ENCODE results near the gene ABCB6.
A peak's percentile ranks its signal among the peaks of the same experiment; 100 is the strongest.

Gene ABCB6

DNA sequence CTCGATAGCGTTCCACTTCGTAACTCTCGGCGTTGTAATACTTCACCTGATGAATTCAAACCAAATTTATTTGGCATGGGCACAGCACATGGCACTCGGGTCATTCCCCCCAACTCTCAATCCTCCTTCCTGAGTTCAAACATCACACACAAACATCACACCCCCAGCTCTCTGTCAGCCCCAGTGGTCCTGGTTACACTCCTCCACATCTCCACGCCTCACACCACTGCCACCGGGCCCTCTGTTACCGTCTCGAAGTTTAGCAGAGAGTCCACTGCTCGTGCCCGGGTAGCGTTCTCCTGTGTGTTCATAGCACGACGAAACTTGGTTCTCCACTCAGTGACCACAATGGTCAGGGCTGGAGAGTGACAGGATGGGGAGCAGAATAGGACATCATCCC lies 4.6 kb downstream of the ABCB6 start:
- Histone ChIP-seq H3K4me1 (ENCODE audit: control insufficient read depth in 1 of 2, insufficient read depth in 2 of 2, low read length in 2 of 2) (peaks cover 11 to 18% of the 10 kb centered on the region in 2 donors), H3K4me3 (ENCODE audit: low read depth in 1 of 2, low read length in 2 of 2) (no peak overlapping the region), H3K27ac (ENCODE audit: low read depth, low read length) (no peak overlapping the region), H3K27me3 (ENCODE audit: control insufficient read depth in 1 of 2, insufficient read depth in 2 of 2, low read length in 2 of 2) (no peaks in the 10 kb centered on the region), H3K36me3 (ENCODE audit: control insufficient read depth in 1 of 2, insufficient read depth in 2 of 2, low read length in 2 of 2) (peaks cover 9 to 39% of the 10 kb centered on the region in 2 donors), H3K9me3 (ENCODE audit: control insufficient read depth in 1 of 2, low read length in 2 of 2) (no peaks in the 10 kb centered on the region), H3K9ac (ENCODE audit: low read depth in 1 of 2, low read length in 2 of 2) (no peak overlapping the region)

DNA sequence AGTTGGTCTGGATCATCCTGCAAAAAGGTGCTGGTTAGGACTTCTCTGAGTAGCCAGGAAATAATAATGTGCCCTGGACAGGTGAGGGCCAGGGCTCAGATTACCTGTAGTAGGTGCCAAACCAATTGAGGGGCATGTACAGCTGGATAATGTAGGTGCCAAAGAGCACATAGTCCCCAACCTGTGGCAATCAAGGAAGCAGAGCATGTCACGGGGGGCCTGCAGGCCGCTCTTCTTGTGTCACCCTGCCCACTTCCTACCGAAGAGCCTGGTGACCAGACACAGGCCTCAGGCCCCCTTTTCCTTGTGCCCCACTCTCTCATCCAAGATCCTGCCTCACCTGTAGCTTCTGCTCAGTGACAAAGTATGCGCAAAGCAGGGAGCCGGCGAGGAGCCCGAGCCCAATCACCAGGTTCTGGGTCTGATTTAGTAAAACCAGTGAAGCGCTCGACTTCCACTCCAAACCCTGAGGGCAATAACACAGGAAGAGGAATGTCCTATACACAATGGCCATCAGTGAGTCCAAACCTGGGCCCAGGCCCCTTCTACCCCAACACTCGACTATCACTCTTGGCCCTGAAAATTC lies 5.2 kb downstream of the ABCB6 start:
- Histone ChIP-seq H3K4me1 (ENCODE audit: control insufficient read depth in 1 of 2, insufficient read depth in 2 of 2, low read length in 2 of 2) (peaks cover 9 to 17% of the 10 kb centered on the region in 2 donors), H3K9ac (ENCODE audit: low read depth in 1 of 2, low read length in 2 of 2) (no peak overlapping the region), H3K27me3 (ENCODE audit: control insufficient read depth in 1 of 2, insufficient read depth in 2 of 2, low read length in 2 of 2) (no peaks in the 10 kb centered on the region), H3K4me3 (ENCODE audit: low read depth in 1 of 2, low read length in 2 of 2) (no peak overlapping the region), H3K36me3 (ENCODE audit: control insufficient read depth in 1 of 2, insufficient read depth in 2 of 2, low read length in 2 of 2) (peaks cover 9 to 44% of the 10 kb centered on the region in 2 donors), H3K27ac (ENCODE audit: low read depth, low read length) (no peak overlapping the region), H3K9me3 (ENCODE audit: control insufficient read depth in 1 of 2, low read length in 2 of 2) (no peaks in the 10 kb centered on the region)

DNA sequence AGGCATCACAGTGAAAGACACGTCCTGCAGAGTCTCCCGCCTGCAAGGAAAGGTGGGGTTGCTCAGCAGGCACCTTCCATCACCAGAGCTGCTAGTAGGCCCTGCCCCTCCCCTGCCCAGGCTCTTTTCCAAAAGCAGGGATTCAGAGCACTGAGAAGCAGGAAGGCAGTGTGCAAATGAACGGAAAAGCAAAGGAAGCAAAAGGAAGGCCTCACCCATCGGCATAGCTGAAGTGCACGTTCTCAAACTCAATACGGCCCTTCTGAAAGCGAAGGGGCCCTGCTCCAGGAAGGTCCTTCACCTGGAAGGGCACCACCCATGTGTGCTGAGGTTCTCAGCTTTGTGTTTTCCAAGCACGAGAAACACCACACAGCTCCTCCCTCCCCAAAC lies 5.7 kb downstream of the ABCB6 start:
- Histone ChIP-seq H3K27me3 (ENCODE audit: control insufficient read depth in 1 of 2, insufficient read depth in 2 of 2, low read length in 2 of 2) (no peaks in the 10 kb centered on the region), H3K4me1 (ENCODE audit: control insufficient read depth in 1 of 2, insufficient read depth in 2 of 2, low read length in 2 of 2) (peaks cover 9 to 17% of the 10 kb centered on the region in 2 donors), H3K36me3 (ENCODE audit: control insufficient read depth in 1 of 2, insufficient read depth in 2 of 2, low read length in 2 of 2) (peaks cover 9 to 50% of the 10 kb centered on the region in 2 donors)

DNA sequence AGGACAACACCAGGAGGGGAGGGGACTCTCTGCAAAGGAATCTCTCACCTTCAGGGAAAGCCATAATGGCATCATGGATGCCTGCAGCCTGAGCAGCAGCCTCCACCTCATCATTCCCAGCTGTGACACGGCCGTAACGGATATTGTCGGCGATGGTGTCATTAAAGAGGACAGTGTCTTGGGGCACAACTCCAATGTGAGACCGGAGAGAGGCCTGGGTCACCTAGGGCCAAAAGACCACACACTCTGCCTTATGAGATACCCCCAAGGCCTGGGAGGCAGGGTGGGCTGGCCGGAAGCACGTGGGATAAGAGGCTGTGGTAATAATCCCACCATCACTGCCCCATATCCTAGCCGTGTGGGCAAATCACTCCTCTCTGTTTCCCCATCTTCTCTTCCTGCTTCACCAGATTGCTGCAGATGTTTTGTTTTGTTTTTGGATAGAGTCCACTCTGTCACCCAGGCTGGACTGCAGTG lies 7.8 kb downstream of the ABCB6 start:
- H3K27me3 ChIP-seq (ENCODE audit: control insufficient read depth in 1 of 2, insufficient read depth in 2 of 2, low read length in 2 of 2) = no peaks in the 10 kb centered on the region
- no peak overlapping the region for H3K9ac ChIP-seq (ENCODE audit: low read depth in 1 of 2, low read length in 2 of 2)
- no peak overlapping the region for H3K27ac ChIP-seq (ENCODE audit: low read depth, low read length)
- H3K4me3 ChIP-seq (ENCODE audit: low read depth in 1 of 2, low read length in 2 of 2) = no peak overlapping the region
- H3K4me1 ChIP-seq (ENCODE audit: control insufficient read depth in 1 of 2, insufficient read depth in 2 of 2, low read length in 2 of 2) = peaks cover 18 to 22% of the 10 kb centered on the region in 2 donors
- H3K36me3 ChIP-seq (ENCODE audit: control insufficient read depth in 1 of 2, insufficient read depth in 2 of 2, low read length in 2 of 2) = peaks cover 9 to 51% of the 10 kb centered on the region in 2 donors
- H3K9me3 ChIP-seq (ENCODE audit: control insufficient read depth in 1 of 2, low read length in 2 of 2) = no peaks in the 10 kb centered on the region

More for the DNA sequence above, 5.7 kb downstream of the ABCB6 start:
- H3K9me3 ChIP-seq (ENCODE audit: control insufficient read depth in 1 of 2, low read length in 2 of 2) = no peaks in the 10 kb centered on the region
- no peak overlapping the region for H3K4me3 ChIP-seq (ENCODE audit: low read depth in 1 of 2, low read length in 2 of 2)
- H3K9ac ChIP-seq (ENCODE audit: low read depth in 1 of 2, low read length in 2 of 2) = no peak overlapping the region
- no peak overlapping the region for H3K27ac ChIP-seq (ENCODE audit: low read depth, low read length)

DNA sequence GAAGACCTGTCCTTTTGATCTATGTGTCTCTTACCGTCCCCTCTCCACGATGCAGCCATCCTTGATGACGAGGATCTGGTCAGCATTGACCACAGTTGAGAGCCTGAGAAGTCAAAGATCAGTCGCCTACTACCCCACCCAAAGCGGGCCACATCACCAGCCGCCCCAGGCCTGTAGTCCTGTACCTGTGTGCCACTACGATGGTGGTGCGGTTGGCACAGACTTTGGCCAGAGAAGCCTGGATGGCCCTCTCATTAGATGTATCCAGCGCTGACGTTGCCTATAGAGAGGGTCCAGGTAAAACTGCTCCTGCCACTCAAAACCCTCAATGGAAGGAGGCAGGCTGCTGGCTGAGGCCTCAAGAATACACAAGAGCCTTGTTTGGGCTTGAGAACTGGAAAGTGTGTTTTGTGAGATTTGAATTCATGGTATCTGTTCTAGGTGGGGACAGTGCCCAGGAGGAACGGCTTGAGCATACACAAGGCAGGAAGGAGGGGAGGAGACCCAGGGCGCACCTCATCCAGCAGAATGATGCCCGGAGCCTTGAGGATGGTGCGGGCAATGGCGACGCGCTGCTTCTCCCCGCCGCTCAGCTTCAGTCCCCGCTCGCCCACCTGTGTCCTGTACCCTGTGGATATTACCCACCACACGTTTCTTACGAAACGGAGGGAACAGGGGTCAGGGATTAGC lies 8.4 kb downstream of the ABCB6 start:
- Histone ChIP-seq H3K27ac (ENCODE audit: low read depth, low read length) (no peak overlapping the region), H3K9ac (ENCODE audit: low read depth in 1 of 2, low read length in 2 of 2) (no peak overlapping the region), H3K4me3 (ENCODE audit: low read depth in 1 of 2, low read length in 2 of 2) (no peak overlapping the region), H3K4me1 (ENCODE audit: control insufficient read depth in 1 of 2, insufficient read depth in 2 of 2, low read length in 2 of 2) (peaks cover 19 to 26% of the 10 kb centered on the region in 2 donors), H3K9me3 (ENCODE audit: control insufficient read depth in 1 of 2, low read length in 2 of 2) (no peaks in the 10 kb centered on the region), H3K27me3 (ENCODE audit: control insufficient read depth in 1 of 2, insufficient read depth in 2 of 2, low read length in 2 of 2) (no peaks in the 10 kb centered on the region), H3K36me3 (ENCODE audit: control insufficient read depth in 1 of 2, insufficient read depth in 2 of 2, low read length in 2 of 2) (peaks cover 9 to 51% of the 10 kb centered on the region in 2 donors)

DNA sequence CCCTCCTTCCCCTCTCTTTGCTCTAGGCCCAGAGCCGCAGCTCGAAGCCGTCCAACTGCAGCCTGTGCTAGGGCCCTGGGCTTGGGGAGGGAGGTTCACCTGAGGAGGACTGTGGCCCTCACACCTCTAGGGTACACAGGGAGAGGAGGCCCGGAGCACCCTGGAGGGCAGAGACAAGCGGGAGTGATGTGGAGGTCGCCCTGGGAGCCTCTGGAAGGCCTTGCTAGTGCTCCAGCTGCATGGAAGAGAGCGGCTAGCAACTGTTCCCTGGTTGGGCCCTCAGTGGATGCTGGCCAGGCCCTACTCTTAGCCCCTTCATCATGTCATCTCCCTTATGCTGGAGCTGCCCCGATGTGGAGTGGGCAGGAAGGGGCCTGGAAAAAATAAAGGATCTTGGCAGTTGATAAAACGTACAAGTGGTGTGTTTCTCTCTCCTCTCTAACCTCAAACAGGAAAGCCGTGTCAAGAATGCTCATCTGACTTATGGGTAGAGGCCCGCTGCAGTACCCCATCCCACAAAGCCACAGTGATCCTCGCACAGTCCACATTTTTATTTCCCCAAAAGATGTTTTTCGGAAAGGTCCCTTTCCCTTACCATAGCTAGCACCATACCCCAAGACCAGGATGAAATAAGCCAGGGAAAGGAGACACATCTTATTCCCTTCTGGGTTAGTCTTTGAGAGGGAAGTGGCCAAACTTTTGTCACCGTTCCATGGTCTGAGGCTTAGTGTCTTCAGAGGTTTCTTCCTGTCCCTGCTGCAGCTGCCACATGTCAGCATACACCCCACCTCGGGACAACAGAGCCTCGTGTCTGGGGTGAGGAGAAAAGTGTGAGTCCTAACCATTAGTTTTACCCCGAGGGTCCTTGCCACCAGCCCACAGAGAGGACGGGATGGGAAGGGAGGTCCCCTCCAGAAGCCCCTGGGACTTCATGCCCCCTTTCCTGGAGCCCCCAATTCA lies 9.2 kb downstream of the ABCB6 start:
- Histone ChIP-seq H3K27me3 (ENCODE audit: control insufficient read depth in 1 of 2, insufficient read depth in 2 of 2, low read length in 2 of 2) (no peaks in the 10 kb centered on the region), H3K4me1 (ENCODE audit: control insufficient read depth in 1 of 2, insufficient read depth in 2 of 2, low read length in 2 of 2) (peaks cover 19 to 26% of the 10 kb centered on the region in 2 donors), H3K4me3 (ENCODE audit: low read depth in 1 of 2, low read length in 2 of 2) (no peak overlapping the region), H3K27ac (ENCODE audit: low read depth, low read length) (no peak overlapping the region), H3K36me3 (ENCODE audit: control insufficient read depth in 1 of 2, insufficient read depth in 2 of 2, low read length in 2 of 2) (peaks cover 5 to 45% of the 10 kb centered on the region in 2 donors), H3K9me3 (ENCODE audit: control insufficient read depth in 1 of 2, low read length in 2 of 2) (no peaks in the 10 kb centered on the region), H3K9ac (ENCODE audit: low read depth in 1 of 2, low read length in 2 of 2) (no peak overlapping the region)

DNA sequence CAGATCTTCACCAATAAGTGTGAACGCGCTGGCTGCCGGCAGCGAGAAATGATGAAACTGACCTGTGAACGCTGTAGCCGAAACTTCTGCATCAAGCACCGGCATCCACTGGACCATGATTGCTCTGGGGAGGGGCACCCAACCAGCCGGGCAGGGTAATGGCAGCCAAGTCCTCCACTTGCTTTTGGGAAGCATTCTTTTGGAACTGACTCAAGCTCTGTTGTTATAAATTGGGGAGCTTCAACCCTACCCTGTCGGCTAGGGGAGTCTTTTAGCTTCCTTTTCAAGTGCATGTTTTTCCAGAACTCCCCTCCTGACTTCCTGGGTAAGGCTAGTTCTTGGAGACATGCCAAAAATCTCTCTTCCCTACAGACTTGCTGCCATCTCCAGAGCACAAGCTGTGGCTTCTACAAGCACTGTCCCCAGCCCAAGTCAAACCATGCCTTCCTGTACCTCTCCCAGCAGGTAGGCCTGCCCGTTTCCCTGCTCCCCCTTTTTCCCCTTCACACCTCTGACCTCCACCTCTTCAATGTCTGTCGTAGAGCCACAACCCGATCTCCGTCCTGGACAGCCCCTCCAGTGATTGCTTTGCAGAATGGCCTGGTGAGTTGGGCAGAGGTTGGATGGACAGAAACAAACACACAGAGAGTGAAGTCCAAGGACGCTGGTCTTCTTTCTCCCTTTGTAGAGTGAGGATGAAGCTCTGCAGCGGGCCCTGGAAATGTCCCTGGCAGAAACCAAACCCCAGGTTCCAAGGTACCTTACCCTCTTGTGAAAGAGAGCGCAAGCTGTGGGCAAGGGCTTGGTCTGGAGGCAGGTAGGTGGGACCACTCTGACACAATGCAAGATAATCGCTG lies 10.6 kb downstream of the ABCB6 start:
- peaks cover 19 to 26% of the 10 kb centered on the region in 2 donors for H3K4me1 ChIP-seq (ENCODE audit: control insufficient read depth in 1 of 2, insufficient read depth in 2 of 2, low read length in 2 of 2)

DNA sequence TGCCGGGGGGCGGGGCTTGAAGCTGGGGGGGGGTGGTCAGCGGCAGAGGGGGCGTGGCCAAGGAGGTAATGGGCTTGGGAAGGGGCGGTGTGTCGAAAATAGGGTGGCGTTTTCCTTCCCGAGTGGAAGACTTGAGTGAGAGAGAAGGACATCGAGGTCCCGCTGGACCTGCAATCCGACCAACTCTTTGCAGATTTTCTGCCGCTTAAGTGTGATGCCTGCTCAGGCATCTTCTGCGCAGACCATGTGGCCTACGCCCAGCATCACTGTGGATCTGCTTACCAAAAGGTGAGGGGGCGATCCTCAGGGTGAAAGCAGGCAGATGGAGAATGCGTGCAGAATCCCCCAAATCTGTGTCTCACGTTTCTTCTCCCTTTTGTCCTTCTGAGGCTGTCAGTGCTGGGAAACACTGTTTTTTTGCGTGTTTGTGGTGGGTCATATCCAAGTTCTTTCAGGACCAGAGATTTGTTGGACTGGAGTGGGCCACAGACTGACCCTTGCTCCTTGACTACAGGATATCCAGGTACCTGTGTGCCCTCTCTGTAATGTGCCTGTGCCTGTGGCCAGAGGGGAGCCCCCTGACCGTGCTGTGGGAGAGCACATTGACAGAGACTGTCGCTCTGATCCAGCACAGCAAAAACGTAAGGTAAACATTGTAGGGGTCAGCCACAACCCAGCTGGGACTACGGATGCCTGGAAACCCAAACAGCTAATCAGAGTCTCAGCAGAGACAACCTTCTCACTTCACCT lies 11.4 kb downstream of the ABCB6 start:
- Histone ChIP-seq H3K4me3 (ENCODE audit: low read depth in 1 of 2, low read length in 2 of 2) (peak overlapping the region; percentile 75 to 79), H3K4me1 (ENCODE audit: control insufficient read depth in 1 of 2, insufficient read depth in 2 of 2, low read length in 2 of 2) (peaks cover 19 to 26% of the 10 kb centered on the region in 2 donors), H3K9me3 (ENCODE audit: control insufficient read depth in 1 of 2, low read length in 2 of 2) (no peaks in the 10 kb centered on the region), H3K9ac (ENCODE audit: low read depth in 1 of 2, low read length in 2 of 2) (peak overlapping the region; percentile 51 to 93), H3K36me3 (ENCODE audit: control insufficient read depth in 1 of 2, insufficient read depth in 2 of 2, low read length in 2 of 2) (peaks cover 0 to 25% of the 10 kb centered on the region in 2 donors), H3K27me3 (ENCODE audit: control insufficient read depth in 1 of 2, insufficient read depth in 2 of 2, low read length in 2 of 2) (no peaks in the 10 kb centered on the region), H3K27ac (ENCODE audit: low read depth, low read length) (peak overlapping the region; percentile 94)

More for the DNA sequence above, 10.6 kb downstream of the ABCB6 start:
- Histone ChIP-seq H3K27ac (ENCODE audit: low read depth, low read length) (no peak overlapping the region), H3K9ac (ENCODE audit: low read depth in 1 of 2, low read length in 2 of 2) (peak overlapping the region; percentile 51 to 93), H3K27me3 (ENCODE audit: control insufficient read depth in 1 of 2, insufficient read depth in 2 of 2, low read length in 2 of 2) (no peaks in the 10 kb centered on the region), H3K9me3 (ENCODE audit: control insufficient read depth in 1 of 2, low read length in 2 of 2) (no peaks in the 10 kb centered on the region), H3K36me3 (ENCODE audit: control insufficient read depth in 1 of 2, insufficient read depth in 2 of 2, low read length in 2 of 2) (peaks cover 0 to 31% of the 10 kb centered on the region in 2 donors), H3K4me3 (ENCODE audit: low read depth in 1 of 2, low read length in 2 of 2) (peak overlapping the region in 1 of 2 donors; percentile 75)
